IMR-90 (cell line): ENCODE measurements around the gene PLEKHO2. TPM values are rescaled to one million over a fixed set of nuclear protein-coding genes. Genes with fewer than 3 reads are reported as not detected.

Source experiments
- ATAC-seq: fragments of 200-7000 bp; cut with Tn5 transposase; 2 replicates; pipeline ENCODE4 v1.9.1; 2020; ENCODE audit warnings: low read depth, mild to moderate bottlenecking, moderate library complexity
- BruUV-seq: library from RNA; stranded (reverse); fragments of 400-500 nt; replicated peaks from 2 replicates; lab custom pipeline; 2021; lab: Mats Ljungman, UMichigan
- CTCF ChIA-PET: fragments of 300-600 bp; formaldehyde crosslinking; extraction: SDS; loops from one replicate; lab custom pipeline; 2021; ENCODE audit warnings: antibody characterized with exemption; lab: Yijun Ruan, JAX
- POLR2A ChIA-PET: fragments of 300-600 bp; sonication (Branson Sonifier 250); formaldehyde crosslinking; loops from one replicate; lab custom pipeline; 2022; ENCODE audit warnings: antibody characterized with exemption; ENCODE audit not compliant: unreplicated experiment; lab: Charles Lee
- DNase-seq: peaks from one replicate; pipeline ENCODE4 v3.0.0; 2013
- H2AFZ ChIP-seq: replicated peaks from 2 replicates; pipeline ENCODE3; 2013; ENCODE audit warnings: low read length, mild to moderate bottlenecking; ENCODE audit not compliant: poor library complexity
- H2AK5ac ChIP-seq: 2 replicates; pipeline ENCODE4 v1.6.1; 2013; ENCODE audit warnings: low read depth, low read length, inconsistent platforms
- H2AK9ac ChIP-seq: replicated peaks from 2 replicates; pipeline ENCODE3; 2013; ENCODE audit warnings: mild to moderate bottlenecking, low read depth, low read length, moderate library complexity; ENCODE audit not compliant: poor library complexity
- H2BK120ac ChIP-seq: 2 replicates; pipeline ENCODE4 v1.6.1; 2013; ENCODE audit warnings: low read depth, low read length, inconsistent platforms
- H2BK15ac ChIP-seq: 3 replicates; pipeline ENCODE4 v1.6.1; 2013; ENCODE audit warnings: low read depth, low read length, inconsistent platforms
- H2BK20ac ChIP-seq: 2 replicates; pipeline ENCODE4 v1.6.1; 2013; ENCODE audit warnings: low read depth, mild to moderate bottlenecking, inconsistent platforms, low read length, moderate library complexity
- H2BK5ac ChIP-seq: 2 replicates; pipeline ENCODE4 v1.6.1; 2013; ENCODE audit warnings: mild to moderate bottlenecking, low read depth, low read length, inconsistent platforms; ENCODE audit not compliant: poor library complexity, severe bottlenecking
- H3K14ac ChIP-seq: replicated peaks from 2 replicates; pipeline ENCODE4 v1.6.1; 2013; ENCODE audit warnings: low read depth, low read length, inconsistent platforms
- H3K18ac ChIP-seq: 2 replicates; pipeline ENCODE4 v1.6.1; 2013; ENCODE audit warnings: low read depth, low read length, control low read depth
- H3K23ac ChIP-seq: 2 replicates; pipeline ENCODE4 v1.6.1; 2013; ENCODE audit warnings: low read depth, low read length, inconsistent platforms
- H3K27ac ChIP-seq: 2 replicates; pipeline ENCODE4 v1.5.1; 2013; ENCODE audit warnings: mild to moderate bottlenecking, control low read depth, low read length; ENCODE audit not compliant: insufficient read depth
- H3K27me3 ChIP-seq: 2 replicates; pipeline ENCODE4 v1.6.1; 2013; ENCODE audit warnings: low read length; ENCODE audit not compliant: control insufficient read depth, insufficient read depth
- H3K36me3 ChIP-seq: 2 replicates; pipeline ENCODE4 v1.6.1; 2013; ENCODE audit warnings: low read length, mixed read lengths; ENCODE audit not compliant: control insufficient read depth, insufficient read depth
- H3K4ac ChIP-seq: 2 replicates; pipeline ENCODE4 v1.6.1; 2013; ENCODE audit warnings: low read depth, low read length, inconsistent platforms
- H3K4me1 ChIP-seq: 2 replicates; pipeline ENCODE4 v1.6.1; 2013; ENCODE audit warnings: low read length, mixed read lengths; ENCODE audit not compliant: control insufficient read depth, insufficient read depth
- H3K4me2 ChIP-seq: 2 replicates; pipeline ENCODE4 v1.6.1; 2013; ENCODE audit warnings: low read depth, mild to moderate bottlenecking, control low read depth, low read length, moderate library complexity
- H3K4me3 ChIP-seq: 2 replicates; pipeline ENCODE4 v1.5.1; 2013; ENCODE audit warnings: low read depth, mild to moderate bottlenecking, control low read depth, low read length, moderate library complexity; ENCODE audit not compliant: insufficient read depth
- H3K56ac ChIP-seq: 2 replicates; pipeline ENCODE4 v1.6.1; 2013; ENCODE audit warnings: low read length, inconsistent platforms; ENCODE audit not compliant: insufficient read depth; ENCODE audit errors: extremely low read depth
- H3K79me1 ChIP-seq, 2 experiments: 2 replicates each; pipeline ENCODE4 v1.6.1; 2013; ENCODE audit warnings: low read length in 2 of 2, inconsistent platforms in 1 of 2, low read depth in 1 of 2
- H3K9ac ChIP-seq: 2 replicates; pipeline ENCODE4 v1.6.1; 2013; ENCODE audit warnings: low read depth, low read length, control low read depth
- H3K9me1 ChIP-seq: 2 replicates; pipeline ENCODE4 v1.6.1; 2013; ENCODE audit warnings: low read length, inconsistent platforms; ENCODE audit not compliant: insufficient read depth
- H3K9me3 ChIP-seq: 2 replicates; pipeline ENCODE4 v1.6.1; 2013; ENCODE audit warnings: low read length; ENCODE audit not compliant: control insufficient read depth, insufficient read depth
- H4K20me1 ChIP-seq: 2 replicates; pipeline ENCODE4 v1.6.1; 2013; ENCODE audit warnings: low read length, inconsistent platforms; ENCODE audit not compliant: insufficient read depth
- H4K5ac ChIP-seq: 2 replicates; pipeline ENCODE4 v1.6.1; 2013; ENCODE audit warnings: mild to moderate bottlenecking, low read depth, low read length, control low read depth
- H4K8ac ChIP-seq, 2 experiments: 2 replicates each; pipeline ENCODE4 v1.6.1; 2013; ENCODE audit warnings: low read depth in 2 of 2, low read length in 2 of 2, control low read depth in 1 of 2, inconsistent platforms in 1 of 2
- H4K91ac ChIP-seq: 2 replicates; pipeline ENCODE4 v1.6.1; 2013; ENCODE audit warnings: low read depth, low read length, inconsistent platforms; ENCODE audit not compliant: insufficient read depth
- BHLHE40 ChIP-seq: fragments of 150-350 bp; IDR thresholded peaks from 2 replicates; pipeline ENCODE4 v1.6.1; 2016; ENCODE audit warnings: mild to moderate bottlenecking, low read depth, low read length
- CEBPB ChIP-seq: IDR thresholded peaks from 2 replicates; pipeline ENCODE4 v1.6.1; 2012; ENCODE audit warnings: low read depth, low read length, improper control_type of control experiment
- CTCF ChIP-seq: conservative IDR thresholded peaks from 2 replicates; pipeline ENCODE4 v1.5.1; 2012; ENCODE audit warnings: mild to moderate bottlenecking, low read depth, low read length, improper control_type of control experiment
- FOS ChIP-seq: fragments of 150-350 bp; IDR thresholded peaks from 2 replicates; pipeline ENCODE4 v1.6.1; 2016; ENCODE audit warnings: low read depth, low read length
- MAFK ChIP-seq: IDR thresholded peaks from 2 replicates; pipeline ENCODE4 v1.6.1; 2012; ENCODE audit warnings: low read depth, low read length, improper control_type of control experiment
- MAZ ChIP-seq: IDR thresholded peaks from 2 replicates; pipeline ENCODE4 v1.6.1; 2012; ENCODE audit warnings: low read depth, mild to moderate bottlenecking, low read length, improper control_type of control experiment, moderate library complexity, borderline replicate concordance
- MXI1 ChIP-seq: IDR thresholded peaks from 2 replicates; pipeline ENCODE4 v1.6.1; 2012; ENCODE audit warnings: low read depth, mild to moderate bottlenecking, low read length, moderate library complexity, borderline replicate concordance
- NFE2L2 ChIP-seq: fragments of 150-350 bp; IDR thresholded peaks from 2 replicates; pipeline ENCODE4 v1.6.1; 2016; ENCODE audit warnings: low read depth, mild to moderate bottlenecking, low read length
- RAD21 ChIP-seq: IDR thresholded peaks from 2 replicates; pipeline ENCODE4 v1.6.1; 2012; ENCODE audit warnings: low read length, improper control_type of control experiment
- RCOR1 ChIP-seq: IDR thresholded peaks from 2 replicates; pipeline ENCODE4 v1.6.1; 2012; ENCODE audit warnings: mild to moderate bottlenecking, low read length, improper control_type of control experiment; ENCODE audit not compliant: insufficient replicate concordance
- RFX5 ChIP-seq: IDR thresholded peaks from 2 replicates; pipeline ENCODE4 v1.8.0; 2012; ENCODE audit warnings: low read depth, mild to moderate bottlenecking, low read length, moderate library complexity
- SMC3 ChIP-seq: fragments of 150-350 bp; IDR thresholded peaks from 2 replicates; pipeline ENCODE4 v1.6.1; 2016; ENCODE audit warnings: low read depth, mild to moderate bottlenecking, antibody characterized with exemption, low read length, moderate library complexity
- USF2 ChIP-seq: fragments of 150-350 bp; IDR thresholded peaks from 2 replicates; pipeline ENCODE4 v1.6.1; 2017; ENCODE audit warnings: mild to moderate bottlenecking, antibody characterized with exemption, low read length, low read depth
- dilution Hi-C: fragments of 300-500 bp; cut with HindIII; formaldehyde crosslinking; loops from one replicate; pipeline ENCODE4 v1.14.3; 2018; ENCODE audit warnings: low sequenced_read_pairs; ENCODE audit not compliant: unreplicated experiment
- in situ Hi-C: fragments of 300-500 bp; cut with MboI; formaldehyde crosslinking; loops from 3 replicates; pipeline ENCODE4 v1.14.3; 2019; ENCODE audit warnings: low sequenced_read_pairs, inconsistent platforms, mixed read lengths
- intact Hi-C: fragments of 100-400 bp; cut with micrococcal nuclease; formaldehyde crosslinking; loops from 2 replicates; pipeline ENCODE4 v1.10.0; 2022
- polyA plus RNA-seq, 3 experiments: library from polyadenylated mRNA; depleted of rRNA; stranded (reverse); fragments of >200 nt; gene quantifications; 2 replicates each; pipeline ENCODE4 v1.2.3, GENCODE V29; 2012; ENCODE audit warnings: low replicate concordance in 1 of 3
- total RNA-seq: library from RNA; depleted of rRNA; stranded (reverse); fragments of >200 nt; gene quantifications from 2 replicates; pipeline ENCODE4 v1.2.3, GENCODE V29; 2012

Gene PLEKHO2
- total and polyA plus RNA-seq, 2 of the 4 experiments (the other 2 are of a cell fraction): 19.0 to 22.5 TPM

GRCh38 chr15:64865998-64866520 lies 24.3 kb downstream of the PLEKHO2 start (continued):
- TF ChIP-seq MXI1 (0 out of 2 replicates have a peak, but pooled peaks have one; percentile 34), RFX5 (no peak), BHLHE40 (no peak), RCOR1 (peak; percentile 78), FOS (peak; percentile 74), MAZ (peak; percentile 77; the same call in 1 of the 2 replicates)

- Histone ChIP-seq H3K4ac (no peak overlapping the region), H3K79me1 (peaks cover 13 to 61% of the 10 kb centered on the region in 2 experiments; a peak in 3 of 4 replicates), H2BK120ac (no peak overlapping the region), H3K9ac (no peak overlapping the region), H2AK5ac (no peak overlapping the region), H3K27ac (no peak overlapping the region), H3K23ac (no peak overlapping the region), H3K4me1 (peaks cover 35% of the 10 kb centered on the region), H3K4me3 (no peak overlapping the region), H3K36me3 (peaks cover 34% of the 10 kb centered on the region; the same call in 1 of the 2 replicates), H2BK20ac (no peak overlapping the region), H3K9me3 (no peaks in the 10 kb centered on the region), H2AFZ (no peak overlapping the region), H2AK9ac (no peak overlapping the region), H2BK5ac (no peak overlapping the region), H2BK15ac (no peak overlapping the region), H3K18ac (no peak overlapping the region), H4K20me1 (no peaks in the 10 kb centered on the region; the same call in 1 of the 2 replicates), H4K5ac (no peak overlapping the region), H3K27me3 (no peaks in the 10 kb centered on the region), H4K8ac (no peak overlapping the region), H3K9me1 (peaks cover 31% of the 10 kb centered on the region), H3K4me2 (no peak overlapping the region), H3K56ac (no peak overlapping the region), H3K14ac (no peak overlapping the region), H4K91ac (no peak overlapping the region)
- ChIA-PET CTCF (no interaction called here), POLR2A (no interaction called here)
- in situ Hi-C loops: no loop called here
- intact Hi-C loops: no loop called here
- ATAC-seq (no peak), DNase-seq (no peak)
- BruUV-seq: no TSS peak
- dilution Hi-C loops: no loop called here
- TF ChIP-seq CTCF: no peak
- no peak for TF ChIP-seq RCOR1
- TF ChIP-seq CEBPB: no peak
- TF ChIP-seq BHLHE40: no peak
- TF ChIP-seq RAD21: no peak
- TF ChIP-seq MAFK: no peak
- TF ChIP-seq MAZ: no peak
- TF ChIP-seq NFE2L2: no peak
- no peak for TF ChIP-seq RFX5
- no peak for TF ChIP-seq USF2
- no peak for TF ChIP-seq SMC3
Observed at GRCh38 chr15:64869501-64869900, 27.8 kb downstream of the PLEKHO2 start.
